Panc1 (cell line): ENCODE measurements around the gene HAUS8. TPM values are rescaled to one million over a fixed set of nuclear protein-coding genes. Genes with fewer than 3 reads are reported as not detected.

Source experiments
- ATAC-seq: fragments of 200-7000 bp; cut with Tn5 transposase; 2 replicates; pipeline ENCODE4 v1.9.1; 2020; ENCODE audit warnings: mild to moderate bottlenecking, moderate library complexity
- BruUV-seq: library from RNA; stranded (reverse); fragments of 400-500 nt; replicated peaks from 2 replicates; lab custom pipeline; 2021; lab: Mats Ljungman, UMichigan
- CTCF ChIA-PET: fragments of 300-600 bp; sonication (Branson Sonifier 250); formaldehyde crosslinking; loops from one replicate; lab custom pipeline; 2022; ENCODE audit warnings: antibody characterized with exemption; lab: Charles Lee
- POLR2A ChIA-PET: fragments of 300-600 bp; sonication (Branson Sonifier 250); formaldehyde crosslinking; loops from one replicate; lab custom pipeline; 2022; ENCODE audit warnings: antibody characterized with exemption; lab: Charles Lee
- DNase-seq: peaks from one replicate; pipeline ENCODE4 v3.0.0-alpha.2; 2010; ENCODE audit warnings: low read depth, low spot score
- H3K27ac ChIP-seq: 2 replicates; pipeline ENCODE4 v1.5.1; 2011; ENCODE audit warnings: mild to moderate bottlenecking, low read length, inconsistent platforms
- H3K27me3 ChIP-seq: fragments of 200-500 bp; sonication (Bioruptor generic); 2 replicates; pipeline ENCODE4 v1.6.0; 2014; ENCODE audit warnings: low read length, inconsistent platforms; ENCODE audit not compliant: control insufficient read depth, insufficient read depth
- H3K36me3 ChIP-seq: fragments of 200-500 bp; sonication (Bioruptor generic); 2 replicates; pipeline ENCODE4 v1.5.1; 2014; ENCODE audit warnings: inconsistent platforms, mild to moderate bottlenecking, low read length, moderate library complexity; ENCODE audit not compliant: control insufficient read depth, insufficient read depth
- H3K4me1 ChIP-seq: 2 replicates; pipeline ENCODE4 v1.5.1; 2011; ENCODE audit warnings: inconsistent platforms, mild to moderate bottlenecking, low read length, moderate library complexity; ENCODE audit not compliant: control insufficient read depth, insufficient read depth
- H3K4me3 ChIP-seq, 2 experiments: 2 replicates each; pipeline ENCODE4 v1.5.1; 2011 to 2012; ENCODE audit warnings: low read depth in 2 of 2, low read length in 2 of 2, mild to moderate bottlenecking in 2 of 2, inconsistent platforms in 1 of 2, moderate library complexity in 1 of 2
- H3K9me3 ChIP-seq: fragments of 200-500 bp; sonication (Bioruptor generic); 2 replicates; pipeline ENCODE4 v1.5.1; 2014; ENCODE audit warnings: low read depth, mild to moderate bottlenecking, inconsistent platforms, low read length, moderate library complexity; ENCODE audit not compliant: control insufficient read depth, insufficient read depth
- CTCF ChIP-seq: fragments of 450-650 bp; IDR thresholded peaks from 2 replicates; pipeline ENCODE4 v1.5.1; 2017; ENCODE audit warnings: mild to moderate bottlenecking
- POLR2AphosphoS5 ChIP-seq: IDR thresholded peaks from 2 replicates; pipeline ENCODE4 v1.6.1; 2012; ENCODE audit warnings: mild to moderate bottlenecking, low read depth, low read length, moderate library complexity
- SIN3A ChIP-seq: IDR thresholded peaks from 2 replicates; pipeline ENCODE4 v1.6.1; 2012; ENCODE audit warnings: low read depth, mild to moderate bottlenecking, low read length, moderate library complexity, borderline replicate concordance; ENCODE audit not compliant: insufficient read depth
- TCF7L2 ChIP-seq: IDR thresholded peaks from 2 replicates; pipeline ENCODE4 v1.6.1; 2011; ENCODE audit warnings: mild to moderate bottlenecking, low read depth, low read length, inconsistent platforms
- in situ Hi-C: cut with HindIII; loops from 2 replicates; pipeline ENCODE4 v1.10.0; 2016; ENCODE audit warnings: low sequenced_read_pairs, low pct_unique_long_range_greater_than_20kb
- intact Hi-C: fragments of 100-400 bp; cut with micrococcal nuclease; formaldehyde crosslinking; loops from one replicate; pipeline ENCODE4 v1.10.0; 2022; ENCODE audit not compliant: unreplicated experiment
- total RNA-seq: library from RNA; stranded (reverse); gene quantifications from one replicate; pipeline ENCODE4 v1.2.1, GENCODE V29; 2021; ENCODE audit not compliant: unreplicated experiment
- TF ChIP-seq, protein P1 (sequence below), 2 experiments: IDR thresholded peaks; 2 replicates each; pipeline ENCODE4 v1.6.1; 2011 to 2012; ENCODE audit warnings: low read depth in 2 of 2, control low read depth in 1 of 2, low read length in 1 of 2, mild to moderate bottlenecking in 1 of 2, moderate library complexity in 1 of 2; ENCODE audit not compliant: insufficient read depth in 1 of 2

The HAUS8 gene
- total RNA-seq, 1 experiment from 2014 or later, result 18.2 TPM

DNA sequence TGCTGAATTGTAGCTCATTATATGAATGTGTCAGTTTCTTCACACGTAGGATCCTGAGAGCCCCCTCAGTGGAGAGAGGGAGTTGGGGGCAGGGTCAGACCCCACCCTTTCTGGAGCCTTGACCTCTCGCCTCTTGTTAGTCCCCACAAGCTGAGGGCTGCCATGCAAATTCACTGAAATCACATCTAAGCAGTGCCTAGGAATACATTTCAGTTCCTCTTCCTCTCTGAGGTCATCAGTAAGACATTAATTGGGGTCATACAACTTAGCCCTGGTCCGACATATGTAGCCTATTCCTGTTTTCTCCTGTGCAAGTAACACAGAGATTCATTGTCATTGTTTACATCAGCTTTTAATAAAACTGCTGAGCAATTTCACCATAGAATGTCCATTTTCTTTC is 30.3 kb upstream of the HAUS8 start:
- H3K36me3 ChIP-seq, result no peaks in the 10 kb centered on the region
- intact Hi-C loops (no loop called here), in situ Hi-C loops (no loop called here)
- H3K4me3 ChIP-seq, result no peak overlapping the region
- no peak for TF ChIP-seq POLR2AphosphoS5
- TF ChIP-seq CTCF, result no peak
- POLR2A ChIA-PET, result interaction anchor here (0.7 kb wide), 1 partner anchor 338 kb away, joined by 3 read pairs; no protein-coding TSS in a partner anchor
- DNase-seq, result no peak
- no peak overlapping the region for H3K27ac ChIP-seq
- no peak for ATAC-seq
- CTCF ChIA-PET, result no interaction called here
- H3K27me3 ChIP-seq, result no peaks in the 10 kb centered on the region
- H3K4me1 ChIP-seq, result peaks cover 17% of the 10 kb centered on the region
- no TSS peak for BruUV-seq
- no peaks in the 10 kb centered on the region for H3K9me3 ChIP-seq

GRCh38 chr19:17104679-17105078 is 29.4 kb upstream of the HAUS8 start:
- no peak for DNase-seq
- ChIA-PET CTCF (no interaction called here), POLR2A (no interaction called here)
- in situ Hi-C loops (no loop called here), intact Hi-C loops (no loop called here)
- TF ChIP-seq TCF7L2 (no peak), CTCF (no peak), SIN3A (no peak), POLR2AphosphoS5 (no peak)
- peaks cover 17% of the 10 kb centered on the region for H3K4me1 ChIP-seq
- ATAC-seq, result no peak
- no peaks in the 10 kb centered on the region for H3K27me3 ChIP-seq
- no TSS peak for BruUV-seq
- H3K36me3 ChIP-seq, result no peaks in the 10 kb centered on the region
- no peaks in the 10 kb centered on the region for H3K9me3 ChIP-seq
- no peak overlapping the region for H3K4me3 ChIP-seq
- H3K27ac ChIP-seq, result no peak overlapping the region

- Histone ChIP-seq H3K4me3 (no peak overlapping the region), H3K4me1 (peaks cover 13% of the 10 kb centered on the region), H3K27ac (no peak overlapping the region), H3K27me3 (no peaks in the 10 kb centered on the region), H3K36me3 (no peaks in the 10 kb centered on the region), H3K9me3 (no peaks in the 10 kb centered on the region)
- ChIA-PET POLR2A (no interaction called here), CTCF (no interaction called here)
- ATAC-seq (no peak), DNase-seq (no peak)
- no TSS peak for BruUV-seq
- intact Hi-C loops (no loop called here), in situ Hi-C loops (no loop called here)
- no peak for TF ChIP-seq TCF7L2
- no peak for TF ChIP-seq SIN3A
- no peak for TF ChIP-seq POLR2AphosphoS5
- peak; percentile 76; the same call in 1 of the 2 replicates for TF ChIP-seq CTCF
- TF ChIP-seq, protein P1, sequence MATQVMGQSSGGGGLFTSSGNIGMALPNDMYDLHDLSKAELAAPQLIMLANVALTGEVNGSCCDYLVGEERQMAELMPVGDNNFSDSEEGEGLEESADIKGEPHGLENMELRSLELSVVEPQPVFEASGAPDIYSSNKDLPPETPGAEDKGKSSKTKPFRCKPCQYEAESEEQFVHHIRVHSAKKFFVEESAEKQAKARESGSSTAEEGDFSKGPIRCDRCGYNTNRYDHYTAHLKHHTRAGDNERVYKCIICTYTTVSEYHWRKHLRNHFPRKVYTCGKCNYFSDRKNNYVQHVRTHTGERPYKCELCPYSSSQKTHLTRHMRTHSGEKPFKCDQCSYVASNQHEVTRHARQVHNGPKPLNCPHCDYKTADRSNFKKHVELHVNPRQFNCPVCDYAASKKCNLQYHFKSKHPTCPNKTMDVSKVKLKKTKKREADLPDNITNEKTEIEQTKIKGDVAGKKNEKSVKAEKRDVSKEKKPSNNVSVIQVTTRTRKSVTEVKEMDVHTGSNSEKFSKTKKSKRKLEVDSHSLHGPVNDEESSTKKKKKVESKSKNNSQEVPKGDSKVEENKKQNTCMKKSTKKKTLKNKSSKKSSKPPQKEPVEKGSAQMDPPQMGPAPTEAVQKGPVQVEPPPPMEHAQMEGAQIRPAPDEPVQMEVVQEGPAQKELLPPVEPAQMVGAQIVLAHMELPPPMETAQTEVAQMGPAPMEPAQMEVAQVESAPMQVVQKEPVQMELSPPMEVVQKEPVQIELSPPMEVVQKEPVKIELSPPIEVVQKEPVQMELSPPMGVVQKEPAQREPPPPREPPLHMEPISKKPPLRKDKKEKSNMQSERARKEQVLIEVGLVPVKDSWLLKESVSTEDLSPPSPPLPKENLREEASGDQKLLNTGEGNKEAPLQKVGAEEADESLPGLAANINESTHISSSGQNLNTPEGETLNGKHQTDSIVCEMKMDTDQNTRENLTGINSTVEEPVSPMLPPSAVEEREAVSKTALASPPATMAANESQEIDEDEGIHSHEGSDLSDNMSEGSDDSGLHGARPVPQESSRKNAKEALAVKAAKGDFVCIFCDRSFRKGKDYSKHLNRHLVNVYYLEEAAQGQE (IDR thresholded peaks at IDR 0.05; ENCODE audit: insufficient read depth in 1 of 2, low read depth in 2 of 2, low read length in 1 of 2), result no peak
Measured at GRCh38 chr19:17103177-17103576, 27.9 kb upstream of the HAUS8 start.
